Measurements from ENCODE around the gene MTF2. TPM values are rescaled to one million over a fixed set of nuclear protein-coding genes. Genes with fewer than 3 reads are reported as not detected.
"Not testable (repeated sequence)": the region's sequence is repeated elsewhere in the genome, so short reads cannot be mapped to it uniquely, and the experiment has no call there.

The MTF2 gene
- total RNA-seq, 1 donor from 2014 or later: 59.7 TPM

- CTCF ChIA-PET: no interaction called here
- H3K27ac Mint-ChIP-seq: no peak overlapping the region
- intact Hi-C loops (cut with micrococcal nuclease): no loop called here
Measured at GRCh38 chr1:93152835-93153234, 73.8 kb downstream of the MTF2 start.

GRCh38 chr1:93154898-93155297 is 75.8 kb downstream of the MTF2 start:
- POLR2A ChIA-PET: interaction anchor here (0.6 to 0.7 kb wide), 2 partner anchors 104 to 126 kb away, joined by 6 read pairs; no protein-coding TSS in a partner anchor
- CTCF ChIA-PET: no interaction called here
- ATAC-seq (ENCODE audit: low read depth) (no peak), DNase-seq (no peak)
- no peak overlapping the region for H3K27ac Mint-ChIP-seq
- intact Hi-C loops (cut with micrococcal nuclease): no loop called here
- H3K27me3 Mint-ChIP-seq: no peaks in the 10 kb centered on the region
- no peaks in the 10 kb centered on the region for H3K4me1 Mint-ChIP-seq
- no peak overlapping the region for H3K4me3 Mint-ChIP-seq
- TF ChIP-seq, protein P1, sequence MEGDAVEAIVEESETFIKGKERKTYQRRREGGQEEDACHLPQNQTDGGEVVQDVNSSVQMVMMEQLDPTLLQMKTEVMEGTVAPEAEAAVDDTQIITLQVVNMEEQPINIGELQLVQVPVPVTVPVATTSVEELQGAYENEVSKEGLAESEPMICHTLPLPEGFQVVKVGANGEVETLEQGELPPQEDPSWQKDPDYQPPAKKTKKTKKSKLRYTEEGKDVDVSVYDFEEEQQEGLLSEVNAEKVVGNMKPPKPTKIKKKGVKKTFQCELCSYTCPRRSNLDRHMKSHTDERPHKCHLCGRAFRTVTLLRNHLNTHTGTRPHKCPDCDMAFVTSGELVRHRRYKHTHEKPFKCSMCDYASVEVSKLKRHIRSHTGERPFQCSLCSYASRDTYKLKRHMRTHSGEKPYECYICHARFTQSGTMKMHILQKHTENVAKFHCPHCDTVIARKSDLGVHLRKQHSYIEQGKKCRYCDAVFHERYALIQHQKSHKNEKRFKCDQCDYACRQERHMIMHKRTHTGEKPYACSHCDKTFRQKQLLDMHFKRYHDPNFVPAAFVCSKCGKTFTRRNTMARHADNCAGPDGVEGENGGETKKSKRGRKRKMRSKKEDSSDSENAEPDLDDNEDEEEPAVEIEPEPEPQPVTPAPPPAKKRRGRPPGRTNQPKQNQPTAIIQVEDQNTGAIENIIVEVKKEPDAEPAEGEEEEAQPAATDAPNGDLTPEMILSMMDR (IDR thresholded peaks at IDR 0.05): no peak
- no peaks in the 10 kb centered on the region for H3K9me3 Mint-ChIP-seq
- H3K36me3 Mint-ChIP-seq (ENCODE audit: low read depth): peaks cover 63% of the 10 kb centered on the region

More at GRCh38 chr1:93152835-93153234, 73.8 kb downstream of the MTF2 start:
- Mint-ChIP-seq H3K36me3 (ENCODE audit: low read depth) (peaks cover 63% of the 10 kb centered on the region), H3K4me1 (no peaks in the 10 kb centered on the region), H3K4me3 (no peak overlapping the region), H3K9me3 (no peaks in the 10 kb centered on the region), H3K27me3 (no peaks in the 10 kb centered on the region)
- POLR2A ChIA-PET: no interaction called here
- TF ChIP-seq, protein P1 (IDR thresholded peaks at IDR 0.05): no peak
- ATAC-seq (ENCODE audit: low read depth) (no peak), DNase-seq (no peak)

- H3K4me3 Mint-ChIP-seq: no peak overlapping the region
- no peak for ATAC-seq (ENCODE audit: low read depth)
- intact Hi-C loops (cut with micrococcal nuclease): no loop called here
- POLR2A ChIA-PET: interaction anchor here (0.6 to 0.7 kb wide), 2 partner anchors 103 to 126 kb away, joined by 6 read pairs; no protein-coding TSS in a partner anchor
- H3K4me1 Mint-ChIP-seq: no peaks in the 10 kb centered on the region
- CTCF ChIA-PET: no interaction called here
- no peak overlapping the region for H3K27ac Mint-ChIP-seq
- DNase-seq: no peak
- peaks cover 61% of the 10 kb centered on the region for H3K36me3 Mint-ChIP-seq (ENCODE audit: low read depth)
- TF ChIP-seq, protein P1 (IDR thresholded peaks at IDR 0.05): no peak
- H3K27me3 Mint-ChIP-seq: no peaks in the 10 kb centered on the region
- no peaks in the 10 kb centered on the region for H3K9me3 Mint-ChIP-seq
Measured at GRCh38 chr1:93155335-93155734, 76.3 kb downstream of the MTF2 start.

DNA sequence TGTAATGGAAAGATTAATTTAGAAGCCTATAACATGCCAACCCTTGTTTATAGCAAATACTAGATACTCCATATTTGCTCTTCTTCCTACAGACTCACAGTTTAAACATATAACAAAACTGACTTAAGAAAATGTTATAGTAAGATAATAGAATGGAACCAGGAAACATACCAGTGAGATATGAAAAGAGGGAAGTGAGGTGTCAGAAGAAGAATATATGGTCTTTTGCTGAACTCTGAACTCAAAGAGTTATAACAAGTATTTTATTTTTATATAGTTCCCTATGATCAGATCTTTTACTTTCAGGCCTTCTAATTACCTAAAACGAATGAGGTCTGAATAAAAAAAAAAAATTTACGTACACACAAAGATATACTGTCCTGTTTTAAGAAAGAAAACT is 80.3 kb downstream of the MTF2 start:
- no peak overlapping the region for H3K27ac Mint-ChIP-seq
- TF ChIP-seq, protein P1 (IDR thresholded peaks at IDR 0.05): no peak
- intact Hi-C loops (cut with micrococcal nuclease): no loop called here
- H3K9me3 Mint-ChIP-seq: no peaks in the 10 kb centered on the region
- DNase-seq (no peak), ATAC-seq (ENCODE audit: low read depth) (no peak)
- ChIA-PET POLR2A (no interaction called here), CTCF (no interaction called here)
- peaks cover 13% of the 10 kb centered on the region for H3K4me1 Mint-ChIP-seq
- no peaks in the 10 kb centered on the region for H3K27me3 Mint-ChIP-seq
- peaks cover 54% of the 10 kb centered on the region for H3K36me3 Mint-ChIP-seq (ENCODE audit: low read depth)
- H3K4me3 Mint-ChIP-seq: no peak overlapping the region

- H3K27ac Mint-ChIP-seq; H3K4me3 Mint-ChIP-seq; ATAC-seq (ENCODE audit: low read depth); CTCF ChIA-PET; DNase-seq; H3K27me3 Mint-ChIP-seq; POLR2A ChIA-PET; H3K9me3 Mint-ChIP-seq: not testable (repeated sequence)
- Mint-ChIP-seq H3K36me3 (ENCODE audit: low read depth) (peaks cover 68% of the 10 kb centered on the region), H3K4me1 (peaks cover 31% of the 10 kb centered on the region)
- intact Hi-C loops (cut with micrococcal nuclease): loop anchor here (5.0 kb wide), 1 partner anchor 81 kb away; no protein-coding TSS in a partner anchor
Measured at GRCh38 chr1:93163314-93163713, 84.2 kb downstream of the MTF2 start.

GRCh38 chr1:93164816-93165215 is 85.7 kb downstream of the MTF2 start:
- ChIA-PET POLR2A (interaction anchor here (0.9 kb wide), 1 partner anchor 16 kb away, joined by 4 read pairs; no protein-coding TSS in a partner anchor), CTCF (interaction anchor here (1.1 kb wide), 1 partner anchor 84 kb away, joined by 5 read pairs; no protein-coding TSS in a partner anchor)
- intact Hi-C loops (cut with micrococcal nuclease): loop anchor here (2.0 to 5.0 kb wide), 3 partner anchors 14 to 83 kb away; no protein-coding TSS in a partner anchor
- H3K4me1 Mint-ChIP-seq: peaks cover 42% of the 10 kb centered on the region
- no peaks in the 10 kb centered on the region for H3K27me3 Mint-ChIP-seq
- TF ChIP-seq, protein P1 (IDR thresholded peaks at IDR 0.05): no peak
- H3K36me3 Mint-ChIP-seq (ENCODE audit: low read depth): peaks cover 65% of the 10 kb centered on the region
- peaks cover 11% of the 10 kb centered on the region for H3K9me3 Mint-ChIP-seq
- no peak overlapping the region for H3K4me3 Mint-ChIP-seq
- ATAC-seq (ENCODE audit: low read depth) (no peak), DNase-seq (no peak)
- H3K27ac Mint-ChIP-seq: no peak overlapping the region

GRCh38 chr1:93165895-93166294 is 86.8 kb downstream of the MTF2 start:
- peaks cover 44% of the 10 kb centered on the region for H3K4me1 Mint-ChIP-seq

More at GRCh38 chr1:93165895-93166294, 86.8 kb downstream of the MTF2 start:
- CTCF ChIA-PET; H3K27ac Mint-ChIP-seq; H3K4me3 Mint-ChIP-seq; H3K27me3 Mint-ChIP-seq; ATAC-seq (ENCODE audit: low read depth); DNase-seq; POLR2A ChIA-PET: not testable (repeated sequence)
- Mint-ChIP-seq H3K9me3 (peaks cover 11% of the 10 kb centered on the region), H3K36me3 (ENCODE audit: low read depth) (peaks cover 64% of the 10 kb centered on the region)
- intact Hi-C loops (cut with micrococcal nuclease): loop anchor here (2.0 to 5.0 kb wide), 2 partner anchors 13 to 39 kb away; no protein-coding TSS in a partner anchor
